GM19240 (cell line): Measurements from ENCODE around the gene TTC7B.

Experiments used
- DNase-seq: peaks from one replicate; pipeline ENCODE4 v3.0.0; 2011; ENCODE audit warnings: low spot score; ENCODE audit not compliant: insufficient read length

Gene TTC7B

GRCh38 chr14:90621201-90621600 lies 195.0 kb downstream of the TTC7B start:
- no peak for DNase-seq

GRCh38 chr14:90620568-90621077 lies 195.6 kb downstream of the TTC7B start:
- DNase-seq = no peak

GRCh38 chr14:90619911-90620310 lies 196.3 kb downstream of the TTC7B start:
- no peak for DNase-seq

DNA sequence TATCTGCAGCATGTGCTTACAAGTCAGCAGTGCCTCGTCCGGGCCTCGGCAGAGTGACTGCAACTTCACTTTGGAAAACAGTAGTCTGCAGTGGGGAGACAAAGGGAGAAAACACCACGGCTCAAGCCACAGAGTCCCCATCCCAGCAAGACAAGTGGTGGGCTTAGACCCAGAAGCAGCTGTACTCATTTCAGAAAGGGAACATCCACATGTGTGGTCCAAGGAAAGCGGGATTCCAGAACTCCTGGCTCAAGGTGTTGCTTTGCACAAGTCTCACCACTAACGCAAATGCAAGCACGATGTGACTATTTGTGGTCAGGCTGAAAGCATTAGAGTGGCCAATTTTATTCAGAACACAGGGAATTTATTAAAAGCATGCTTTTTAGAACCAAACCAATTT lies 198.3 kb downstream of the TTC7B start:
- DNase-seq = no peak

GRCh38 chr14:90616881-90617280 lies 199.3 kb downstream of the TTC7B start:
- DNase-seq = no peak

DNA sequence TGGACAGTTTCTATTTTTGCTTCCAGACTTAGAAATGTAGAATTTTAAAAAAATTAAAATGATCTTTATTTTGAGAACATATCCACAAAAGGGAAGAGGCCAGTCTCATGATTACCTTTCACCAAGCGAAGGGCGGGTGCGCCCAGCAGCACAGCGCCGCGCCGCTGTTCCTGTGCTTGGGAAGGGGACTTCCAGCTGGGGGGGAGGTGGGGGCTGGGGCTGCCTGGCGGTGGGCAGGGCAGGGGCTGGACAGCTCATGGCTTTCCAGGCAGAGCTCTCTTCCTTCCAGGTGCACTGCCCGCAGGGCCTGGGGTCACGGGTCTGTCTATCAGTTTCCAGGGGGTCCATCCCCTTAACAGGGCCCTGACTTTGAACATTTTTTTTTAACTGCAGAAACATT lies 199.9 kb downstream of the TTC7B start:
- DNase-seq = no peak

- DNase-seq = no peak
Observed at GRCh38 chr14:90615517-90616060, 200.6 kb downstream of the TTC7B start.

DNA sequence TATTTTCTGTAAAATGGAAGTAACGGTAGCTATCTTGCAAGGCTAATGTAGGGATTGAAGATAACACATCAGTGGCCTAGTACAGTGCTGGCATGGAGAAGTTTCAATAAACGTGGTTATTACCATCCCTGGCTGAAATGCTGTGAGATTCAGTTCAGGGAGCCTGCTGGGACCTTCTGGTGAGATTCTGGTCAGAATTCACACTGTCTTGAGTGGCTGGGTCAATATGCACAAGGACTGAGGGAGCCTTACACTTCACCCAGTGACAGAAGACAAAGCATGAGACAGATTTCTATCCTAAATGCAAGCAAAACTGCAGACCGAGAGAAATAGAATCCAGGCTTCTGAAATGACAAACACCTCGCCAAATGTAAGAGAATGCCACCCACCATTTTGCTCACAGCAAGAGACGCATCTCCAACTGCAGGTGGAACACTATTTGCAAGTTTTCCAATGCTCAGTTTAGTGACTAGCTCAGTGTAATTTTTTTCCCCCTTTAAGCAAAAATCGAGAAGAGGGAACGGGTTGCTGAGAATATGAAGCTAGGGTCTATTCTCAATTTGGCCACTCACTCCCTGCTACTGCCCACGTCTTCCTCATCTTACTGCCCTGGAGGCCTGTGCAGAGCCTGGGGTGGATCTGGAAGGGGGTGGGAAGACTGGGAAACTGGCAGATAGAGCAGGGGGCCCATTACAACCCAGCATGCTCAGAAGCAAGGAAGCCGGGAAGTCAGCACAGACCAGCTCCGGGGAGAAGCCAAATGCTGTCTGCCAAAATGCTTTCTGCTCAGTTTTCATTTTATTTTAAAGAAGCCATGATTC lies 201.3 kb downstream of the TTC7B start:
- no peak for DNase-seq

GRCh38 chr14:90613997-90614396 lies 202.2 kb downstream of the TTC7B start:
- no peak for DNase-seq

GRCh38 chr14:90613453-90613852 lies 202.8 kb downstream of the TTC7B start:
- no peak for DNase-seq

DNA sequence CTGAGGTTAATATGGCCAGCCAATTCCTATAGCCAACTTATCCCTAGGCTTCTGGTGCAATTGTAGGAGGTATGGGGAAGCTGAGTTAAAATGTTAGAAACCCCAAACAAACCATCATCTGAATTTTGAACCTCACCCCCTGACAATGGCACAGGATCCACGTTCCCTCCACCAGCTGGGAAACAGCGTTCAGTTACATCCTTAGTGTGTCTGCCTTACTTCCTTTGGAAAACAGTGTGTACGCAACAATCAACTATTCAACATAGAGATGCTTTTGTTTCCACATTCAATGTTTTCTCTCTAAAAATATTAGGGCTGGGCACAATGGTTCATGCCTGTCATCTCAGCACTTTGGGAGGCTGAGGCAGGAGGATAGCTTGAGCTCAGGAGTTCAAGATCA lies 203.4 kb downstream of the TTC7B start:
- no peak for DNase-seq

DNA sequence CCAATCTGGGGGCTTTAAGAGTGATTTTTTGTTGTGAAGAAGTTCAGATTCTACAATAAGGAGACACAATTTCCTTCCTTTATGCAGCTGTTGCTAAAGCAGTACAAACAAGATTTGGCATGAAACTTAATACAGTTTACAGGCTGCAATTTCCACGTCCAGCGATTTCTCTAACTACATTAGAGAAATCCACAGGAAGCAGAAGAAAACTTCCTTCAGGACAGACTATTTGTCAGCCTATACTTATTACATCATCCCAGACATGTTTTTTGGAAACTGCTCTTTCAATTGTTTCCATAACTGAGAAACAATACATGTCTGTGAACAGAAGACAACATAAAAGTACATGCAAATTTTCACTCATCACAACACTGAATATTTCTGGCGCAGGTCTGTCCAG lies 204.3 kb downstream of the TTC7B start:
- no peak for DNase-seq

- DNase-seq = no peak
Observed at GRCh38 chr14:90611501-90611900, 204.7 kb downstream of the TTC7B start.

GRCh38 chr14:90610346-90611040 lies 205.7 kb downstream of the TTC7B start:
- DNase-seq = no peak

DNA sequence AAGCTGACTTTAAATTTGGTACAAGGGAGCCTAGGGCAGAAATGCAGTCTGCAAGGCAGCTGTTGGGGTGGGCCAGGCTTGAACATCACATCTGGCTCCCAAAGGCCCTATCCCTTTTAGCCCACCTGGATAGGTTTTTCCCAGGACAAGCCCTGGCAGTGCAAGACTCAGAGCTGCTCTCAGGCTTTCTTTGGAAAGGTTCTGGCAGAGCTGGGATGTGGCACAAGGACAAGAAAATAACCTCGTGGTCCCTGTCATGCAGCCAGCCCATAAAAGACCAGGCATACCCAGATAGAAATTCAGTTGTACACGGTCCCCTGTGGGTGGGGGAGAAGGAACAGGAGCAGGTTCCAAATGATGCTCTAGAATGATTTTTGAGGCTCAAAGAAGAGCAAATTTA lies 206.9 kb downstream of the TTC7B start:
- no peak for DNase-seq

- no peak for DNase-seq
Observed at GRCh38 chr14:90608929-90609341, 207.3 kb downstream of the TTC7B start.

DNA sequence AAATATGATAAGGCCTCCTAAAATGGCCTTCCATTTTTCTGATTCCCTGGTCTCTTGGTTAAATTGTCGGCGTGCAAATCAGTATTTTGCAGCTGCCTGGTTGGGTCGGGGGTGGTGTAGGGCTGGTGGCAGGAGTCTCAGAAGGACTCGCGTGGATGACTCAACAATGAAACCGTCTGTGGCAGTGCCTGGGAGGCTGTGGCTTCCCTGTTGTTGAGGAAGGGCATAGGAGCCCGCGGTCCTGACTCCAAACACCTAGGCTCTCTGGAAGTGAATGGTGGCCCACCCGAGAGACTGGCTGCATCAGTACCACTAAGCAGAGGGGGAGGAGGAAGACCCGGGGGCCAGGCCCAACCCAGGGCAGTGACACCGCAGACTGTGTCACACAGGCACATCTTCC lies 207.9 kb downstream of the TTC7B start:
- DNase-seq = no peak

DNA sequence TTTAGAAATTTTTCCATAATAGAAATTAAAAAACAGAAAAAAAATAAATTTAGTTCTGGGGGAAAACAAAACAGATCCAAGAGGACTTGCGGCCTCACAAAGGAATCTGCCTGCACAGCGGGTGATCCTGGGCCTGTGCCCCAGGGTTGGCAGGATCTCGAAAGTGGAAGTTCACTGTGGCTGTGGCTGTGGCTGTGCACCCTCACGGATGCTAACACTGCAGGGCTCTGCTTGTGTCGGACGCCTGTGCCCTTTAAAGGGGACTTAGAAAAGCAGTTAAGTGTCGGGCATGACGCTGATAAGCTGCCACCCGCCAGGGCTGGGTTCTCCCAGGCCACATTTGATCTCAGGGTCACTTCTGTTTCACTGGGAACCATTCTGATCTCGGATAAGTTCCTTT lies 209.1 kb downstream of the TTC7B start:
- no peak for DNase-seq

DNA sequence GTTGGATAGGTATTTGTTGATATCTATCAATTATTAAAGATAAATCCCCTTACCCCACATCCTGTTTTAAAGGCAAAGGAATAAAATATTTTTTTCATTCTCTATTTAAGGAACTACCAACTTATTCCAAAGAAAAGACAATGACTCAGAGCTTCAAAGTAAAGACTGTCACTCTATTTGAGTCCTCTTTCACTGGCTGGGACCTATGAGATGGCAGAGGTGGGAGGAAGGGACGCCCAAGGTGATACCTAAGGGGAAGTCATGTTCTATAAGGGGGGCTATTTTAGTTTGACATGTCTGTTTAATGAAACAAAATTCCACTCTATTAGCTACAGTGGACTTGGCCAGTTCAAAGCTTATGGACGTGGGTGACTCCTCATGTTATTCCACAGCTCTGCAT lies 209.8 kb downstream of the TTC7B start:
- no peak for DNase-seq

DNA sequence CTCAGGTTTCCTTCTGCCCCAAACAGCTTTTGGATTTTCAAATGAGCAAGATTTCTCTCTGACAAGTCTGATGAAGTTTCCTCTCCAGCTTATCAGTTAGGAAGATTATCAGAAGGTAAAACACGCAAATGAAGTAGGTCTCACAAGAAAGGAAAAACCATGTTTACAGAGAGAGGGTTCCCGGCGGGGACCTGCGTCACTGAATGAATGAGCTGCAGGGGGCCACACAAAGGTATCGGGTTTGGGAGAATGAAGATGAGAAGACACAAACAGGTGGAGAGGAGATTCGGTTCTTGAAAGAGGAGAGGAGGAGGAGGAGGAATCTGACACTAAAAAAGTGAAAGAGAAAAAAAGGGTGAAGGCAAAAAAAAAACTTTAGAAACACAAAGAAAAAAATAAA lies 210.8 kb downstream of the TTC7B start:
- no peak for DNase-seq

DNA sequence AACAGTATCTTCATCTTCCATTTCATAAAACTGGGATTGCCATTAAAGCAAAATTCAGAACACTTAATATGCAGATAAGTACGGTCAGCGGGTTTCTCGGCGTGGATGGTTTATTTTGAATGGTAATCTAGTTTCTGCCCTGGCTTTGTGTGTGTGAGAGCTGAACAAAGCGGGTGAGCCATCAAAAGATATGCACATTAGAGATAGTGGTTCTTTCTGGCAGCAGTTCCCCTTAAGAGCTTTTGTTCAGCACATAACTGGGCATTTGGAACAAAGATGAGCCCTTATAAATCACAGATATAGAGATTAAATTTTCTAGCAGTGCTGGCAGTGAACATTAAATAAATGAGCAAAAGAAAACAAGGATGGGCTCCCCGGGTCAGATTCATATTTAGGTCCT lies 211.9 kb downstream of the TTC7B start:
- DNase-seq = no peak

DNA sequence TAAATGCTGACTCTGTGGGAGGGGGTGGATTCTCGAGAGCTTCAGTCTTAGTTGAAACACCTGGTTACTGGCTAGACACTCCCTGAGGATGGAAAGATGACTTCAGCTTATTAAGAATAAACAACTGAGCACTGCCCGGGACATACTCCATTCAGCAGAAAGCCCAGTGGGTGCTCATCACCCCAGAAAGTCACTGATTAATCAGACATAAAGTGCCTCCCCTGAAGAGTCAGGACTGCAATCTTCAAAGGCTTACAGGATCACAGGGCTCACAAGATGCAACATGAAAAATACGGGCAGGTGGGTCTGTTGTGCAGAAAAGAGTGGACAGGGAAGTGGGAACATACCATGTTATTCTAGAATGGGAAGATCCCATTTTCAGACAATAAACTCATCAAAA lies 212.4 kb downstream of the TTC7B start:
- DNase-seq = no peak
